DND-41 (cell line): Measurements from ENCODE around the gene KRT79.

Experiments
- ATAC-seq: fragments of 200-7000 bp; cut with Tn5 transposase; 3 replicates; pipeline ENCODE4 v1.9.1; 2021; ENCODE audit warnings: low read depth; ENCODE audit not compliant: insufficient read depth
- DNase-seq: peaks from one replicate; pipeline ENCODE4 v3.0.0-alpha.2; 2020
- H2AFZ ChIP-seq: 2 replicates; pipeline ENCODE4 v1.6.0; 2012; ENCODE audit warnings: low read depth, low read length
- H3K27ac ChIP-seq: 2 replicates; pipeline ENCODE4 v1.5.1; 2012; ENCODE audit warnings: low read length, inconsistent platforms
- H3K27me3 ChIP-seq: fragments of 200-600 bp; sonication (generic); 2 replicates; pipeline ENCODE4 v1.6.0; 2012; ENCODE audit warnings: low read length, mild to moderate bottlenecking, inconsistent platforms; ENCODE audit not compliant: insufficient read depth, poor library complexity
- H3K36me3 ChIP-seq: 2 replicates; pipeline ENCODE4 v1.5.1; 2012; ENCODE audit warnings: low read length, inconsistent platforms; ENCODE audit not compliant: insufficient read depth
- H3K4me1 ChIP-seq: 2 replicates; pipeline ENCODE4 v1.5.1; 2012; ENCODE audit warnings: mild to moderate bottlenecking, low read length; ENCODE audit not compliant: insufficient read depth
- H3K4me2 ChIP-seq: 2 replicates; pipeline ENCODE4 v1.6.0; 2012; ENCODE audit warnings: mild to moderate bottlenecking, moderate library complexity, low read length, inconsistent platforms; ENCODE audit not compliant: insufficient read depth
- H3K4me3 ChIP-seq, 2 experiments: fragments of 200-600 bp in 1 of 2; shearing (Covaris generic) in 1 of 2; 2 replicates each; pipeline ENCODE4 v1.5.1; 2012 to 2016; ENCODE audit warnings: inconsistent platforms in 2 of 2, low read length in 2 of 2, mild to moderate bottlenecking in 2 of 2, low read depth in 1 of 2, moderate library complexity in 1 of 2
- H3K79me2 ChIP-seq: 2 replicates; pipeline ENCODE4 v1.6.0; 2012; ENCODE audit warnings: low read length, inconsistent platforms; ENCODE audit not compliant: insufficient read depth
- H3K9ac ChIP-seq: 2 replicates; pipeline ENCODE4 v1.6.0; 2012; ENCODE audit warnings: low read depth, mild to moderate bottlenecking, inconsistent platforms, low read length, moderate library complexity
- H3K9me3 ChIP-seq: 2 replicates; pipeline ENCODE4 v1.5.1; 2012; ENCODE audit warnings: low read length, moderate library complexity, mild to moderate bottlenecking, inconsistent platforms; ENCODE audit not compliant: insufficient read depth, severe bottlenecking
- H4K20me1 ChIP-seq: 2 replicates; pipeline ENCODE4 v1.6.0; 2012; ENCODE audit warnings: low read length; ENCODE audit not compliant: insufficient read depth
- CTCF ChIP-seq: IDR thresholded peaks from 2 replicates; pipeline ENCODE4 v1.5.1; 2012; ENCODE audit warnings: borderline replicate concordance, low read length, moderate library complexity, mild to moderate bottlenecking; ENCODE audit not compliant: poor library complexity, severe bottlenecking; ENCODE audit errors: extremely low read depth
- EZH2 ChIP-seq: IDR thresholded peaks from 3 replicates; pipeline ENCODE4 v1.6.1; 2012; ENCODE audit warnings: borderline replicate concordance, low read depth, mild to moderate bottlenecking, moderate library complexity, low read length, inconsistent platforms; ENCODE audit not compliant: severe bottlenecking

Gene KRT79

GRCh38 chr12:52862023-52862422 is 27.9 kb upstream of the KRT79 start:
- H3K9ac ChIP-seq: no peak overlapping the region
- no peaks in the 10 kb centered on the region for H4K20me1 ChIP-seq
- H3K79me2 ChIP-seq: no peaks in the 10 kb centered on the region
- H3K9me3 ChIP-seq: no peaks in the 10 kb centered on the region
- H3K27ac ChIP-seq: no peak overlapping the region
- no peak overlapping the region for H3K4me2 ChIP-seq
- TF ChIP-seq CTCF (no peak), EZH2 (no peak)
- no peak overlapping the region for H2AFZ ChIP-seq
- no peak overlapping the region for H3K4me3 ChIP-seq
- ATAC-seq (no peak), DNase-seq (no peak)
- no peaks in the 10 kb centered on the region for H3K36me3 ChIP-seq
- H3K4me1 ChIP-seq: no peaks in the 10 kb centered on the region
- peaks cover 2% of the 10 kb centered on the region for H3K27me3 ChIP-seq

- ATAC-seq (no peak), DNase-seq (no peak)
- Histone ChIP-seq H3K79me2 (no peaks in the 10 kb centered on the region), H3K27ac (no peak overlapping the region), H3K36me3 (no peaks in the 10 kb centered on the region), H3K4me1 (no peaks in the 10 kb centered on the region), H4K20me1 (no peaks in the 10 kb centered on the region), H3K9me3 (no peaks in the 10 kb centered on the region), H3K9ac (no peak overlapping the region), H2AFZ (no peak overlapping the region), H3K27me3 (peaks cover 2% of the 10 kb centered on the region), H3K4me3 (no peak overlapping the region), H3K4me2 (no peak overlapping the region)
- TF ChIP-seq CTCF (no peak), EZH2 (no peak)
Measured at GRCh38 chr12:52861511-52861910, 27.4 kb upstream of the KRT79 start.

- H3K4me3 ChIP-seq: no peak overlapping the region
- no peaks in the 10 kb centered on the region for H3K79me2 ChIP-seq
- no peak overlapping the region for H3K4me2 ChIP-seq
- H4K20me1 ChIP-seq: no peaks in the 10 kb centered on the region
- H3K27ac ChIP-seq: no peak overlapping the region
- H3K27me3 ChIP-seq: peaks cover 2% of the 10 kb centered on the region
- no peak for DNase-seq
- H3K9me3 ChIP-seq: no peaks in the 10 kb centered on the region
- TF ChIP-seq CTCF: no peak
- no peak for TF ChIP-seq EZH2
- no peak overlapping the region for H2AFZ ChIP-seq
- no peak overlapping the region for H3K9ac ChIP-seq
- H3K4me1 ChIP-seq: no peaks in the 10 kb centered on the region
- ATAC-seq: no peak
- H3K36me3 ChIP-seq: no peaks in the 10 kb centered on the region
Measured at GRCh38 chr12:52860102-52860823, 26.2 kb upstream of the KRT79 start.

GRCh38 chr12:52857500-52857899 is 23.4 kb upstream of the KRT79 start:
- peaks cover 6% of the 10 kb centered on the region for H3K27me3 ChIP-seq
- no peak overlapping the region for H3K27ac ChIP-seq
- H3K4me3 ChIP-seq: no peak overlapping the region
- no peaks in the 10 kb centered on the region for H3K9me3 ChIP-seq
- no peak overlapping the region for H3K4me2 ChIP-seq
- no peaks in the 10 kb centered on the region for H3K36me3 ChIP-seq
- no peaks in the 10 kb centered on the region for H3K4me1 ChIP-seq
- no peaks in the 10 kb centered on the region for H4K20me1 ChIP-seq
- no peak for DNase-seq
- no peak overlapping the region for H2AFZ ChIP-seq
- no peak for TF ChIP-seq CTCF
- no peak for TF ChIP-seq EZH2
- no peak overlapping the region for H3K9ac ChIP-seq
- no peaks in the 10 kb centered on the region for H3K79me2 ChIP-seq
- no peak for ATAC-seq
